OCI-LY3 (cell line): ENCODE data around the gene BBS7.
A peak's percentile ranks its signal among the peaks of the same experiment; 100 is the strongest.

ENCODE experiments used
- H2AFZ ChIP-seq: fragments of 200-600, 300-600 bp; shearing (Covaris generic); 2 replicates; pipeline ENCODE4 v1.6.0; 2014; ENCODE audit warnings: antibody characterized with exemption, low read depth, low read length
- H3K27ac ChIP-seq: fragments of 200-600, 300-600 bp; sonication (generic); 2 replicates; pipeline ENCODE4 v1.5.1; 2014; ENCODE audit warnings: mild to moderate bottlenecking, low read length, moderate library complexity, mixed read lengths
- H3K27me3 ChIP-seq: fragments of 200-600, 300-600 bp; sonication (generic); 2 replicates; pipeline ENCODE4 v1.6.1; 2014; ENCODE audit warnings: low read depth, low read length, mixed read lengths
- H3K36me3 ChIP-seq: fragments of 200-600, 300-600 bp; sonication (generic); replicated peaks from 2 replicates; pipeline ENCODE3; 2014; ENCODE audit warnings: low read depth, low read length, mixed read lengths
- H3K4me1 ChIP-seq: fragments of 300-600, 200-600 bp; sonication (generic); 2 replicates; pipeline ENCODE4 v1.6.1; 2014; ENCODE audit warnings: low read length, mixed read lengths
- H3K4me2 ChIP-seq: fragments of 200-600, 300-600 bp; sonication (generic); 2 replicates; pipeline ENCODE4 v1.6.1; 2014; ENCODE audit warnings: low read length, mixed read lengths
- H3K4me3 ChIP-seq: fragments of 300-600, 200-600 bp; sonication (generic); 2 replicates; pipeline ENCODE4 v1.5.1; 2014; ENCODE audit warnings: antibody characterized with exemption, mild to moderate bottlenecking, low read length, moderate library complexity
- H3K79me2 ChIP-seq: fragments of 300-600, 200-600 bp; shearing (Covaris generic); 2 replicates; pipeline ENCODE4 v1.6.1; 2014; ENCODE audit warnings: mild to moderate bottlenecking, low read length, mixed read lengths
- H3K9ac ChIP-seq: fragments of 300-600, 200-600 bp; shearing (Covaris generic); 2 replicates; pipeline ENCODE4 v1.6.0; 2014; ENCODE audit warnings: mild to moderate bottlenecking, low read length, moderate library complexity
- H3K9me3 ChIP-seq: fragments of 200-600, 300-600 bp; shearing (Covaris generic); 2 replicates; pipeline ENCODE4 v1.6.1; 2014; ENCODE audit warnings: low read length, mixed read lengths; ENCODE audit not compliant: insufficient read depth
- H4K20me1 ChIP-seq: fragments of 200-600, 300-600 bp; sonication (generic); 2 replicates; pipeline ENCODE4 v1.6.1; 2016; ENCODE audit warnings: low read length, mixed read lengths; ENCODE audit not compliant: insufficient read depth
- EZH2phosphoT487 ChIP-seq: fragments of 200-600 bp; shearing (Covaris generic); IDR thresholded peaks from 2 replicates; pipeline ENCODE4 v1.6.1; 2018; ENCODE audit warnings: antibody characterized with exemption, mixed run types, low read depth
- TF ChIP-seq, protein P1 (sequence below): fragments of 200-600, 300-600 bp; sonication (generic); IDR thresholded peaks from 2 replicates; pipeline ENCODE4 v1.5.1; 2014; ENCODE audit warnings: antibody characterized with exemption, low read length, low read depth

Gene BBS7

DNA sequence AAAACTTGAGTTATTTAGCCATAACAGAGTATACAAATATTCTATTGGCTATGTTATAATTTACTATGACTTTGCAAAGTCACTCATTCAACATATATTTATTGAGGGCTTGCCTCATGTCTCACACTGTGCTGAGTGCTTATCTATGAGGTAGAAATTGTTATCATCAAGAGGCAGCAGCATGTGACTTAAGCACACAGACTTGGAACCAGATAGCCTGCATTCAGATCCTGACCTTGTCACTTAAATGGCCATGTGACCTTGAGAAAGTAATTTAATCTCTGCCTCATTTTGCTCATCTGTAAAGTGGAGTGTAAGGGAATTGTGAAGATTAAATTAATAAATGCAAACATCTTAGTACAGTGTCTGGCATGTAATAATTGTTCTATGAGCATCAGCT is 79.3 kb downstream of the BBS7 start:
- Histone ChIP-seq H3K9me3 (no peaks in the 10 kb centered on the region), H3K4me1 (peaks cover 20% of the 10 kb centered on the region), H4K20me1 (no peaks in the 10 kb centered on the region), H3K27ac (no peak overlapping the region), H3K4me3 (no peak overlapping the region), H3K9ac (no peak overlapping the region), H3K36me3 (no peaks in the 10 kb centered on the region), H3K79me2 (no peaks in the 10 kb centered on the region), H3K27me3 (no peaks in the 10 kb centered on the region), H2AFZ (no peak overlapping the region), H3K4me2 (no peak overlapping the region)
- TF ChIP-seq, protein P1, sequence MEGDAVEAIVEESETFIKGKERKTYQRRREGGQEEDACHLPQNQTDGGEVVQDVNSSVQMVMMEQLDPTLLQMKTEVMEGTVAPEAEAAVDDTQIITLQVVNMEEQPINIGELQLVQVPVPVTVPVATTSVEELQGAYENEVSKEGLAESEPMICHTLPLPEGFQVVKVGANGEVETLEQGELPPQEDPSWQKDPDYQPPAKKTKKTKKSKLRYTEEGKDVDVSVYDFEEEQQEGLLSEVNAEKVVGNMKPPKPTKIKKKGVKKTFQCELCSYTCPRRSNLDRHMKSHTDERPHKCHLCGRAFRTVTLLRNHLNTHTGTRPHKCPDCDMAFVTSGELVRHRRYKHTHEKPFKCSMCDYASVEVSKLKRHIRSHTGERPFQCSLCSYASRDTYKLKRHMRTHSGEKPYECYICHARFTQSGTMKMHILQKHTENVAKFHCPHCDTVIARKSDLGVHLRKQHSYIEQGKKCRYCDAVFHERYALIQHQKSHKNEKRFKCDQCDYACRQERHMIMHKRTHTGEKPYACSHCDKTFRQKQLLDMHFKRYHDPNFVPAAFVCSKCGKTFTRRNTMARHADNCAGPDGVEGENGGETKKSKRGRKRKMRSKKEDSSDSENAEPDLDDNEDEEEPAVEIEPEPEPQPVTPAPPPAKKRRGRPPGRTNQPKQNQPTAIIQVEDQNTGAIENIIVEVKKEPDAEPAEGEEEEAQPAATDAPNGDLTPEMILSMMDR = no peak
- no peak for TF ChIP-seq EZH2phosphoT487

DNA sequence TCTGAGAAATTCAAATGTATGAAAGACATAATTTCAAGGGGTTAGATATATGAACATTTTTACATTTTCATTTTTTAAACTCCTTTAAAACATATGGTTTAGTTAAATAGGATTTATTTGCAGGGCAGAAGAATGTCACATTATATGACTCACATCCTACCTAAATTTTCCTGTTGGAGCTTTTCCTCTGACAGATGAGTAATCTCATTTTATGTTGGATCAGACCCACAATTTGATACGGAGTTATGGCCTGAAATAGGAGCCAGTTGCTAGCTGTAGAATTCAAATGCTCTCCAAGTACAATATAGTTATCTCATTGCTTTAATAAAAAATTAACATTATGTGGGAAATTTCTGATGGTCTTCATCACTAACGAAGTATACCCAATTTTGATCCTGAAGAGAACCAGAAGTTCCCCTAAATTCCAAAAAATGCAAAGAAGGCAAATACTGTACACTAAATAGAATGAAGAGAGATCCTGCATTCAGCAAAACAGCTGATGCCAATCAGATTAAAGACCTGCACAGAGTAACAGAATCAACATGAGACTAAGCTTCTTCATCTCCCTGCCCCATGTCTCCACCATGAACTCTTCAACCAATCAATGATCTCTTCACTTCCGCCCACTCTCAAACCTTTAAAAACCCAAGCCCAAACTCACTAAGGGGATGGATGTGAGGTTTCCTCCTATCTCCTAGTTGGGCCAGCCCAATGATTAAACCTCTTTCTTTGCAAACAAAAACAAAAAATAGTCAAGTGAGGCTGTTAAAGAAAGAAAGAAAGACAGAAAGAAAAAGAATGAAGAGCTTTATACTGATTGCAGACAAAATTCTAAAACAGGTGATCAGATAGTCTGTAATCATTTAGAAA is 80.1 kb downstream of the BBS7 start:
- TF ChIP-seq EZH2phosphoT487 = no peak
- TF ChIP-seq, protein P1 = no peak
- no peak overlapping the region for H3K9ac ChIP-seq
- H3K4me1 ChIP-seq = peaks cover 13% of the 10 kb centered on the region
- no peaks in the 10 kb centered on the region for H3K27me3 ChIP-seq
- H4K20me1 ChIP-seq = no peaks in the 10 kb centered on the region
- H3K4me3 ChIP-seq = no peak overlapping the region
- no peaks in the 10 kb centered on the region for H3K79me2 ChIP-seq
- no peaks in the 10 kb centered on the region for H3K36me3 ChIP-seq
- no peak overlapping the region for H3K4me2 ChIP-seq
- H2AFZ ChIP-seq = no peak overlapping the region
- H3K27ac ChIP-seq = no peak overlapping the region
- H3K9me3 ChIP-seq = no peaks in the 10 kb centered on the region

DNA sequence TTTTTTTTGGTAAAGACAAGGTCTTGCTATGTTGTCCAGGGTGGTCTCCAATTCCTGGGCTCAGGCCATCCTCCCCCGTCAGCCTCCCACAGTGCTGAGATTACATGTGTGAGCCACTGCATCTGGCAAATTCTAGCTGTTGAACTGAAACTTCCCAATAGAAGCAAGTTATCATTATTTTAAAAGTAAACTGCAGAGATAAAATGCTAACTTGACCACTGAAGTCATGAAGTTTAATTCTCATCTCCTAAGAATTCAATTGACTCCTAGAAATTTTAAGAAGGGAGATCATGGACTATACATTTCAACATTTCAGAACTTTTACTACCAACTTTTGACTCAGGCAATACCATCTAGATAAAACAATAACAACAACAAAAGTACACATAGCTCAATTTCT is 80.8 kb downstream of the BBS7 start:
- TF ChIP-seq, protein P1 = no peak
- TF ChIP-seq EZH2phosphoT487 = no peak
- Histone ChIP-seq H3K27me3 (no peaks in the 10 kb centered on the region), H3K36me3 (no peaks in the 10 kb centered on the region), H2AFZ (no peak overlapping the region), H3K4me1 (peaks cover 13% of the 10 kb centered on the region), H3K9me3 (no peaks in the 10 kb centered on the region), H3K4me2 (no peak overlapping the region), H3K9ac (no peak overlapping the region), H3K27ac (no peak overlapping the region), H4K20me1 (no peaks in the 10 kb centered on the region), H3K79me2 (no peaks in the 10 kb centered on the region), H3K4me3 (no peak overlapping the region)

DNA sequence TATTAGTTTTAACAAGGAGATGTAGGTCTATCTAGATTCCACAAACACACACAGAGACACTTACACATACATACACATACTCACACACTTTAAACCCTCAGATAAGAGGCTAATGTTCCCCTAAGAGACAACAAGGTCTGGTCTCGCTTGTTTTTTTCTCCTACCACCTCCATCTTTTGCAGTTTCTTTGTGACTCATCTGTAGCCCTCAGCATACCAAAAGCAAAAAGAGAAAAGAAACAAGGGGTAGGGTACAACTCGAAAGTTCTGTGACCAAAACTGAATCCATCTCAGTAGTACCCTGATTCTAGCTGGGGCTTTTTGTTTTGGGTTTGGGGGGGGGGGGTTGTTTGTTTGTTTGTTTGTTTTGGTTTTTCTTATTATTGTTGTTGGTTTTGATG is 81.4 kb downstream of the BBS7 start:
- Histone ChIP-seq H3K36me3 (no peaks in the 10 kb centered on the region), H4K20me1 (no peaks in the 10 kb centered on the region), H2AFZ (no peak overlapping the region), H3K4me3 (peak overlapping the region; percentile 23; the same call in 1 of the 2 replicates), H3K27ac (no peak overlapping the region), H3K4me1 (peaks cover 13% of the 10 kb centered on the region), H3K4me2 (peak overlapping the region; percentile 47), H3K9ac (no peak overlapping the region), H3K9me3 (no peaks in the 10 kb centered on the region), H3K27me3 (no peaks in the 10 kb centered on the region), H3K79me2 (no peaks in the 10 kb centered on the region)
- TF ChIP-seq, protein P1 = no peak
- TF ChIP-seq EZH2phosphoT487 = no peak
